ENCODE data around the gene USP31.

Gene USP31

GRCh38 chr16:23058576-23058975 lies 90.7 kb downstream of the USP31 start:
- DNase-seq: no peak

- no peak for DNase-seq
Observed at GRCh38 chr16:23057013-23057596, 92.1 kb downstream of the USP31 start.

- DNase-seq: no peak
Observed at GRCh38 chr16:23055481-23055880, 93.8 kb downstream of the USP31 start.

GRCh38 chr16:23052908-23053580 lies 96.2 kb downstream of the USP31 start:
- DNase-seq: no peak

- DNase-seq: no peak
Observed at GRCh38 chr16:23052221-23052620, 97.0 kb downstream of the USP31 start.

- DNase-seq: no peak
Observed at GRCh38 chr16:23051587-23051986, 97.7 kb downstream of the USP31 start.

- DNase-seq: no peak
Observed at GRCh38 chr16:23048164-23048563, 101.1 kb downstream of the USP31 start.

GRCh38 chr16:23045025-23045424 lies 104.2 kb downstream of the USP31 start:
- DNase-seq: no peak

- DNase-seq: no peak
Observed at GRCh38 chr16:23040246-23040645, 109.0 kb downstream of the USP31 start.

- no peak for DNase-seq
Observed at GRCh38 chr16:23039118-23039517, 110.1 kb downstream of the USP31 start.

GRCh38 chr16:23035240-23035639 lies 114.0 kb downstream of the USP31 start:
- no peak for DNase-seq

GRCh38 chr16:23031508-23032098 lies 117.6 kb downstream of the USP31 start:
- no peak for DNase-seq

GRCh38 chr16:23029733-23030420 lies 119.4 kb downstream of the USP31 start:
- DNase-seq: no peak

- no peak for DNase-seq
Observed at GRCh38 chr16:23027386-23027785, 121.9 kb downstream of the USP31 start.

GRCh38 chr16:23026784-23027362 lies 122.4 kb downstream of the USP31 start:
- no peak for DNase-seq

- DNase-seq: no peak
Observed at GRCh38 chr16:23025692-23026307, 123.5 kb downstream of the USP31 start.

- no peak for DNase-seq
Observed at GRCh38 chr16:23024044-23024443, 125.2 kb downstream of the USP31 start.

GRCh38 chr16:23020084-23020483 lies 129.2 kb downstream of the USP31 start:
- no peak for DNase-seq

- no peak for DNase-seq
Observed at GRCh38 chr16:23016368-23016767, 132.9 kb downstream of the USP31 start.

GRCh38 chr16:23015580-23015979 lies 133.7 kb downstream of the USP31 start:
- DNase-seq: no peak

GRCh38 chr16:23014592-23014991 lies 134.7 kb downstream of the USP31 start:
- DNase-seq: no peak

All from NCI-H524 (cell line).